ENCODE results near the gene GPSM1.

The GPSM1 gene

DNA sequence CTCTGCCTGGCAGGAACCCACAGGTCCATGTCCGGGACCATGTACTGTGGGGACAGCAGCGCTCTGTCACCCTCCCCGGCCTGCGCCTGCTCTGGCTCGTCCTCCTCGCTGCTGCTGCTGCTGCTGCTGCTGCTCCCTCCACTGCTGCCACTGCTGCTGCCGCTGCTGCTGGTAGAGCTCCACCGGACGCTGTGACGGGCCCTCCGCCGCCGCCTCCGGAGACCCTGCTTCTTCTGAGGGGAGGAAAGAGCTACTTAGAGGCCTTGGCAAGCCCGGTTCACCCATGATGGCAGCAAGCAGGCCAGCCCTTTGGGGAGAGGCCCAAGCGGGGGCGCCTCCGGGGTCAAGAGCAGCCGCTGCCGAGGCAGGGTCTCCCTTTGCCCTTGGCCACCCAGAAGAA lies 56.1 kb downstream of the GPSM1 start:
- TF ChIP-seq ZFX (IDR thresholded peaks at IDR 0.05; ENCODE audit: borderline replicate concordance), result no peak
- TF ChIP-seq, protein P1, sequence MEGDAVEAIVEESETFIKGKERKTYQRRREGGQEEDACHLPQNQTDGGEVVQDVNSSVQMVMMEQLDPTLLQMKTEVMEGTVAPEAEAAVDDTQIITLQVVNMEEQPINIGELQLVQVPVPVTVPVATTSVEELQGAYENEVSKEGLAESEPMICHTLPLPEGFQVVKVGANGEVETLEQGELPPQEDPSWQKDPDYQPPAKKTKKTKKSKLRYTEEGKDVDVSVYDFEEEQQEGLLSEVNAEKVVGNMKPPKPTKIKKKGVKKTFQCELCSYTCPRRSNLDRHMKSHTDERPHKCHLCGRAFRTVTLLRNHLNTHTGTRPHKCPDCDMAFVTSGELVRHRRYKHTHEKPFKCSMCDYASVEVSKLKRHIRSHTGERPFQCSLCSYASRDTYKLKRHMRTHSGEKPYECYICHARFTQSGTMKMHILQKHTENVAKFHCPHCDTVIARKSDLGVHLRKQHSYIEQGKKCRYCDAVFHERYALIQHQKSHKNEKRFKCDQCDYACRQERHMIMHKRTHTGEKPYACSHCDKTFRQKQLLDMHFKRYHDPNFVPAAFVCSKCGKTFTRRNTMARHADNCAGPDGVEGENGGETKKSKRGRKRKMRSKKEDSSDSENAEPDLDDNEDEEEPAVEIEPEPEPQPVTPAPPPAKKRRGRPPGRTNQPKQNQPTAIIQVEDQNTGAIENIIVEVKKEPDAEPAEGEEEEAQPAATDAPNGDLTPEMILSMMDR (IDR thresholded peaks at IDR 0.05), result no peak
- no peak overlapping the region for H3K27ac ChIP-seq

DNA sequence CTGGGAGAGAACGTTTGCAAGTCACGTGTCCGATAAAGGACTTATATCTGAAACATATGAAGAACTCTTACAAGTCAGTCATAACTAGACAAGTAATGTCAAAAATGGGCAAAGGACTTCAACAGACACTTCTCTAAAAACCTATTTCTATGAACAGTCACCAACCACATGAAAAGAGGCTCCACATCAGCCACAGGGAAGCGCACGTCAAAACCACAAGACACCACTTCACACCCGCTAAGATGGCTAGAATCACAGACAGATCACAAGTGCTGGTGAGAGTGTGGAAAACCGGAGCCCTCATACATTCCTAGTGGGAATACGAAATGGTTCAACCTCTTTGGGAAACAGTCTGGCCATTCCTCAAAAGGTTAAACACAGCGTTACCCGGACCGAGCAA lies 57.7 kb downstream of the GPSM1 start:
- H3K27ac ChIP-seq, result no peak overlapping the region
- TF ChIP-seq, protein P1 (IDR thresholded peaks at IDR 0.05), result no peak
- TF ChIP-seq ZFX (IDR thresholded peaks at IDR 0.05; ENCODE audit: borderline replicate concordance), result no peak

DNA sequence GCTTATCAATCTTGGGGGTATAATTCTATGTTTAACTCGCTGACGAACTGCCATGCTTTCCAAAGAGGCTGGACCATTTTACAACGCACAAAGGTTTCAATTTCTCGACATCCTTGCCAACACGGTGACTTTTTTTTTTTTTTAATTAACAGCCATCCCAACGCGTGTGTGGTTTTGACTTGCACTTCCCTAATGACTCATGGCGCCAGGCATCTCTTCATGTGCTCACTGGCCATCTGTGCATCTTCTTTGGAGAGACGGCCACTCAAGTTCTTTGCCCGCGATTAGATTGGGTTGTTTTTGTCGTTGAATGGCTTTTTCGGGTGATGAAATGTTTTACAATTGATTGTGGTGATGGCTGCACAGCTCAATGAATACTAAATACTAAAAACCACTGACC lies 58.7 kb downstream of the GPSM1 start:
- TF ChIP-seq, protein P1 (IDR thresholded peaks at IDR 0.05), result no peak
- no peak for TF ChIP-seq ZFX (IDR thresholded peaks at IDR 0.05; ENCODE audit: borderline replicate concordance)
- H3K27ac ChIP-seq, result no peak overlapping the region

GRCh38 chr9:136387217-136387616 lies 59.9 kb downstream of the GPSM1 start:
- TF ChIP-seq, protein P1 (IDR thresholded peaks at IDR 0.05), result no peak
- no peak for TF ChIP-seq ZFX (IDR thresholded peaks at IDR 0.05; ENCODE audit: borderline replicate concordance)
- no peak overlapping the region for H3K27ac ChIP-seq

- H3K27ac ChIP-seq, result no peak overlapping the region
- no peak for TF ChIP-seq ZFX (IDR thresholded peaks at IDR 0.05; ENCODE audit: borderline replicate concordance)
- TF ChIP-seq, protein P1 (IDR thresholded peaks at IDR 0.05), result no peak
These were observed 62.1 kb downstream of the GPSM1 start for GRCh38 chr9:136389396-136389795.

DNA sequence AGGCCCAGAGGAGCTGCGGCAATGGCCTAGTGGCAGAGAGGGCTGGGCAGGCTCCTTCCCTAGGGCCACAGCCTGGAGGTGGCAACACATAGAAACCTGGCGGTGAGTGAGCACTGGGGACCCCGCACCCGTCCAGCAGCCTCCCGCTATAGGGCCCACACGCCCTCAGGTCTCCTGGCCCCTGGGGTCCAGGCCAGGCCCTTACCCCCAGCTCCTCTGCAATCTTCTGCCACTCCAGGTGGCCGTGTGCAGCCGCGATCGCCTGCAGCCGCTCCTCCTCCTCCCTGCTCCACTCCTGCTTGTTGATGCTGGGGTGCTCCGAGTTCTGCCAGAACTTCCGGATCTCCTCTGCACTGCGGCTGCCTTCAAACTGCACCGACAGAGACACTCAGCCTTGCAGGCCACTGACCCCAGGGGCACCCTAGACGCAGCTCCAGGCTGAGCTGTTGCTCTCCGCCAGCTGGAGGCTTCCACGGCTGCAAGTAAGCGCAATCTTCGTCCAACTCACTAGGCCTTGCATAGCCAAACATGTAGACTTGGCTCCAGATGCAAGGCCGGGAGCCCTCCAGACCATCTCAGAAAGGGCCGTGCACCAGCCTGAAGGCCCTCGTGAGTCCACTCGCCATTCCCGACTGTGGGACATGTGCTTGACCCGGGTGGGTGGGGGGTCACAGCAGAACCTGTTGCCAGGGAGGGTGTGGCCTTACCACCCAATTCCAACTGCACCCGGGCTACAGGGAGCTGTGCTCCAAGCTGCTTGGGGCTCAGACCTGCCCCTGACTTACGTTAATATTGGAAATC lies 64.6 kb downstream of the GPSM1 start:
- TF ChIP-seq, protein P1 (IDR thresholded peaks at IDR 0.05), result no peak
- no peak for TF ChIP-seq ZFX (IDR thresholded peaks at IDR 0.05; ENCODE audit: borderline replicate concordance)
- H3K27ac ChIP-seq, result no peak overlapping the region

Data from 22Rv1 (cell line).